ENCODE results near the gene TMTC1.
"Not testable (repeated sequence)": the region's sequence is repeated elsewhere in the genome, so short reads cannot be mapped to it uniquely, and the experiment has no call there.

TMTC1 gene

DNA sequence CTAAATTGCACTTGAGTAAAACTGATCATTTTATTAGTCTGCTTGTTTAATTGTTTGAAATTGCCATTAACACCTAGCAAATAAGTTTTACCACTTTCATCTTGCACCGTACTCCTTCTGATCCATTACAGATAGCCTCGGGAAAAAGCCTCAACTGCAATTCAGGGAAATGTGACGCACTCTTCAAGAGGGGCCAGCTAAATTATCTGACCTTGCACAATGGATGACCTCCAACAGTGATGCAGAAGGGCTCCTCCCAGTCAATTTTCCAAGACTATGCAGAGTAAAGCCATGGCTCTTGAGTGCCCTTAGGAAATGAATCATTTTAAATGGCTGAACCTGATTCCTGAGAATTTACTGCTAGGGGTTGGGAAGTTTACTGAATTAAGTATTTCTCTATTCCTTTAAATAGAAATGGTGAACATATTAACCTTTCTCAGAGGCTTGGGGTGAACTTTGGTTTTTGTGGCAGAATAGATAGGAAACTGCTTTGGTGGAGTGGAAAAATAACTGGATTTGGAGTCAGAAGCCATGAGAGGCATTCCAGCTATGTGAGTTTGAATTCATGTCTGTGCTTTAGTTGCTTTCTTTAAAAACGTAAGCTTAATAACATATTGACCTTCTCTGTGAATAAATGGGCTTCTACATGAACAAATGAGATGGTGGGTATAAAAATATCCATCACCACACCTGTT is 221.5 kb downstream of the TMTC1 start:
- DNase-seq = no peak

GRCh38 chr12:29561664-29562071 is 222.1 kb downstream of the TMTC1 start:
- no peak for DNase-seq

GRCh38 chr12:29559198-29559597 is 224.5 kb downstream of the TMTC1 start:
- no peak for DNase-seq

DNA sequence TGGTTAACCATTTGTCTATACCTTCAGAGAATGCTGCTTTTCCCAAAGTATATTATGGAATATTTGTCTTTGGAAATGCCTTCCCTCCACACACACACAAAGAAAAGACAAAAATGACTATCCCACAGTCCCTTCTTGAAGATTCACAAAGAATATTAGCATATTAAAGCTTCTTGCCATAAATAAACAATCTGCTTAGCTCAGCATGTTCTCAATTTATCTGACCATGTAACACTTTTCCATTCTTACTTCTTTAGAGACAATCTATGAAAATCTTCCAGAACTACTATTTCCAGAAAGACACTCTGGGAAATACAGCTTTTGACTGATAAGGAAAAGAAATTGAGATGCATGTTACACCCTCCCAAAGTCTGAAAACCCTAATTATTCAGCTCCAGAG is 227.4 kb downstream of the TMTC1 start:
- no peak for DNase-seq

DNA sequence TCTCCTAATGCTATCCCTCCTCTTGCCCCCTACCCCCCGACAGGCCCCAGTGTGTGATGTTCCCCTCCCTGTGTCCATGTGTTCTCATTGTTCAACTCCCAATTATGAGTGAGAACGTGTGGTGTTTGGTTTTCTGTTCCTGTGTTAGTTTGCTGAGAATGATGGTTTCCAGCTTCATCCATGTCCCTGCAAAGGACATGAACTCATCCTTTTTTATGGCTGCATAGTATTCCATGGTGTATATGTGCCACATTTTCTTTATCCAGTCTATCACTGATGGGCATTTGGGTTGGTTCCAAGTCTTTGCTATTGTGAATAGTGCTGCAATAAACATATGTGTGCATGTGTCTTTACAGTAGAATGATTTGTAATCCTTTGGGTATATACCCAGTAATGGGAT is 228.3 kb downstream of the TMTC1 start:
- not testable (repeated sequence) for DNase-seq

GRCh38 chr12:29552994-29553748 is 230.6 kb downstream of the TMTC1 start:
- no peak for DNase-seq

- peak; percentile 20 for DNase-seq
These were observed 231.3 kb downstream of the TMTC1 start for GRCh38 chr12:29552324-29552927.

GRCh38 chr12:29551812-29552211 is 231.9 kb downstream of the TMTC1 start:
- DNase-seq = no peak

DNA sequence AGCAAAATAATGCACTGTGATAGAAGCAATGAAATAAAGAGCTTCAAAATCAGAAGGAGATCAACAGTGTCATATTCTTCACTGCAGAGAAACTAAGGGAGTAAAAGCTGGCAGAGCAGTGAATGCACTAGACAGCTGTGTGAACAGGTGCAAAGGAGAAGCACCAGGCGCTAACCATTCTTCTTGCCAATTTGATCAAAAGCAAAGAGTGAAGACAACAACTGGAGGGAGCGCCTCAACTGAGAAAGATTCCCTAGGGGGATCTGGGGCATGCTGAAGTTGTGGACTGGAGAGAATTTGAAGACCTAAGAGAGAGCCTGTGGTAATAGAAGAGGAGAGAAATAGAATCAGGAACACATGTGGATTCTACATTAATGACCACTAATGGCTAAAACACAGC is 235.9 kb downstream of the TMTC1 start:
- no peak for DNase-seq

- no peak for DNase-seq
These were observed 236.6 kb downstream of the TMTC1 start for GRCh38 chr12:29547151-29547632.

GRCh38 chr12:29546000-29546399 is 237.7 kb downstream of the TMTC1 start:
- DNase-seq = no peak

DNA sequence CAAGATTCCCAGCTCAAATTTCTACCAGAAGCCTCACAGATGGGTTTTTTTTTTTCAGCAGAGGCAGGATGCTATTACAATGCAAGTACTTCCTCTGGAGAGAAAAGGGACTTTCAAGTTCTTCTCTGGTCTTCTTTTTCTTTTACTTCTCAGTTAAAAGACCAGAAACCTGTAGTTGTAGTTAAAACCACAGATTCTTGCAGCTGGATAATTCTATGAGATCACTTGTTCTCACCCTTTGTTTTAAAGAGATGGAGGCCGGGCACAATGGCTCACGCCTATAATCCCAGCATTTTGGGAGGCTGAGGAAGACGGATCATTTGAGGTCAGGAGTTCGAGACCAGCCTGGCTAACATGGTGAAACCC is 238.7 kb downstream of the TMTC1 start:
- DNase-seq = no peak

- no peak for DNase-seq
These were observed 239.2 kb downstream of the TMTC1 start for GRCh38 chr12:29544428-29545101.

DNA sequence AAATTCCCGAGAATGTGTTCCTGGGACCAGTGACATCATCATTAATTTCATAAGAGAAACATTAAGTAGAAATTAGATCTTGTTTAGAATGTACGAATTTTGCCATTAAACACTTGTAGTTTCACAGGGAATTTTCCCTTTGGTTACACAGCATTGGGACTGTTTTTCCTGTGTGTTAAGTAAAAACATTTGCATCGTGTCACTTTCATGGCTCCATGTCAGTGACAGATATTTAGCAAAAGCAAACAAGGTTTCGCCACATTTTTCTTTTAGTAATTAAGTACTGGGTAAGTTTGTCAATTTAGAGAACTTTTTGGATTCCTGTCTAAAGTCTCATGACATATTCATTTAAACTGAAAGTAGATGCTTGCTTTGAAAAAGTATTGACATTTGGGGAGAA is 240.7 kb downstream of the TMTC1 start:
- no peak for DNase-seq

- DNase-seq = peak; percentile 77
These were observed 246.4 kb downstream of the TMTC1 start for GRCh38 chr12:29537298-29537697.

DNA sequence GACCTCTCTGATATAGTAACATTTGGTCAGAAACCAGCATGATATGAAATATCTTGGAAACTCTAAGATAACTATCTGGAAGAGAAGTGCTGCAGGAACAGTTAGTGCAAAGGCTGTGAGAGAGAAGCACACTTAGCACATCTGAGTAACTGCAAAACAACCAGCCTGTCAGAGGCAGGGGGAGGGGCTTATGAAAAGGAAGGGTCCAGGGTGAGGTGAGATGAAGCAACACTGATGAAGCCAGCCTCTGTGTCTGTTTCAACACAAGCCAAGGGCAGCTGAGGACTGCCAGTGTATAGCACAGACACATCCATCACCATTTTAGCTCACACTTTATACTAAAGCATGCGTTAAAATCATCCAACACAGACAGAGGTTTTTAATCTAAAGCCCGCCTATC is 248.8 kb downstream of the TMTC1 start:
- DNase-seq = no peak

- DNase-seq = no peak
These were observed 249.8 kb downstream of the TMTC1 start for GRCh38 chr12:29533815-29534489.

- DNase-seq = no peak
These were observed 252.3 kb downstream of the TMTC1 start for GRCh38 chr12:29531471-29531870.

DNA sequence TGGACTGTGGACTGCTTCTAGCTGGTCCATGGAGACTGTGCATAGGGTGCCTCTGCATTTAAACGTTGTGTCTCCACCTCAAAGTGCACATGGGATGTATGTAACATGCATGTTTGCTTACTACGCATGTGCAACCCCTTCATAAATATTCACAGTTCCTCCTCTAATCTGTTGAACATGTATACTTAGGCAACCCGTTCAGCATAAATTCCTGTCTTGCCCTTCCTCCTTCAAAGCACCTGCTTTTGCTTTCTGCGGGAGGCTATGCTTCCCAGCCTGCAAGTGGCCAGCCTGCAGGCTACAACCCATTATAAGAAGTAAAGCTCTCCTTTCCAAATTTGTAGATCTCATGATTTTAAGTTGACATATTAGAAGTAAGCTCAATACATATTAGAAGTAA is 253.3 kb downstream of the TMTC1 start:
- no peak for DNase-seq

GRCh38 chr12:29528161-29528560 is 255.6 kb downstream of the TMTC1 start:
- DNase-seq = no peak

GRCh38 chr12:29521951-29522350 is 261.8 kb downstream of the TMTC1 start:
- DNase-seq = peak; percentile 80

DNA sequence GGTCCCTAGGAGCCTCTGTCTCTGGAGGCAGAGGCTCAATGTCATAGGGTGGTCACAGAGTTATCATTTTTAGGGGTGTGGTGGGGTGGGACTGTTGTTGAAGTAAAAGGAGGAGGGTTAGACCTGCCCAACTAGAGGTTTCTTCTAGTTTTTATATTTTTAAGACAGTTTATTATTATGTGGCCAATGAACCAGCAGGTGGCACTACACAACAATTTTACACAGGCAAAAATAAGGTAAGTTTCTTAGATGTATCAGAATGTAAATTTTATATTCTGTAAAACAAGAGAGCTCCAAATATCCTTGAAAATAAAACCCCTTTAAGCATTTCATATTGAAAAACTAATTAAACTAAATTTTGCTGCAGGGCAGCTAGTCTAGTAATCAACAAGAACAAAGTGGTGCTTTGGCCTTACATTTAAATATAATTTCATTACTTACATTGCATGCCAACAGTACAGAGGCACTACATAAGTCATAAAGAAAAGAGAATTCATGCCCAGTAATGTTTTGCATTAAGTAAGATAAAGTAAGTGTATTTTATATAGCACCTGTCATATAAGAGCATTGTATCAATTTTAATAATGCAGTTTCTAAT is 264.1 kb downstream of the TMTC1 start:
- peak; percentile 13 for DNase-seq

Data from NCI-H226 (cell line).